HG03025 (cell line): ENCODE measurements around the gene PCGF3.
"Not testable (repeated sequence)": the region's sequence is repeated elsewhere in the genome, so short reads cannot be mapped to it uniquely, and the experiment has no call there.

ENCODE experiments used
- ATAC-seq: cut with Tn5 transposase; IDR thresholded peaks from one replicate; pipeline ENCODE4 v1.9.1; 2021; ENCODE audit warnings: mild to moderate bottlenecking, moderate library complexity; ENCODE audit not compliant: unreplicated experiment, low FRiP score

PCGF3 gene

GRCh38 chr4:774419-775092 is 68.9 kb downstream of the PCGF3 start:
- not testable (repeated sequence) for ATAC-seq

GRCh38 chr4:775485-775884 is 69.9 kb downstream of the PCGF3 start:
- ATAC-seq: not testable (repeated sequence)

GRCh38 chr4:776743-777441 is 71.3 kb downstream of the PCGF3 start:
- ATAC-seq: no peak

GRCh38 chr4:777520-778262 is 72.1 kb downstream of the PCGF3 start:
- ATAC-seq: no peak

- no peak for ATAC-seq
Observed at GRCh38 chr4:779555-779954, 73.9 kb downstream of the PCGF3 start.

GRCh38 chr4:780255-780654 is 74.6 kb downstream of the PCGF3 start:
- ATAC-seq: not testable (repeated sequence)

- ATAC-seq: peak; percentile 7
Observed at GRCh38 chr4:780716-781492, 75.3 kb downstream of the PCGF3 start.

- peak; percentile 95 for ATAC-seq
Observed at GRCh38 chr4:781493-782216, 76.0 kb downstream of the PCGF3 start.

GRCh38 chr4:784401-785331 is 79.0 kb downstream of the PCGF3 start:
- no peak for ATAC-seq

GRCh38 chr4:785332-786073 is 79.9 kb downstream of the PCGF3 start:
- no peak for ATAC-seq

- ATAC-seq: no peak
Observed at GRCh38 chr4:786074-786741, 80.6 kb downstream of the PCGF3 start.

- no peak for ATAC-seq
Observed at GRCh38 chr4:786861-787300, 81.2 kb downstream of the PCGF3 start.

GRCh38 chr4:787561-787981 is 81.9 kb downstream of the PCGF3 start:
- ATAC-seq: no peak

- ATAC-seq: no peak
Observed at GRCh38 chr4:788006-788635, 82.5 kb downstream of the PCGF3 start.

- no peak for ATAC-seq
Observed at GRCh38 chr4:788636-789297, 83.1 kb downstream of the PCGF3 start.

- ATAC-seq: no peak
Observed at GRCh38 chr4:789571-790465, 84.2 kb downstream of the PCGF3 start.
